SW 1271 (cell line): ENCODE data around the gene NDUFV2.
"Not testable (repeated sequence)": the region's sequence is repeated elsewhere in the genome, so short reads cannot be mapped to it uniquely, and the experiment has no call there.

Source experiments
- DNase-seq, 2 experiments: peaks; one replicate each; lab custom pipeline; 2025; lab: John Stamatoyannopoulos, UW

Gene NDUFV2

GRCh38 chr18:9091066-9091476, 11.4 kb upstream of the NDUFV2 start:
- DNase-seq, result no peak

GRCh38 chr18:9092665-9093064, 9.8 kb upstream of the NDUFV2 start:
- no peak for DNase-seq

GRCh38 chr18:9093109-9093508, 9.4 kb upstream of the NDUFV2 start:
- DNase-seq, result not testable (repeated sequence)

- no peak for DNase-seq
Observed at GRCh38 chr18:9094307-9095226, 7.9 kb upstream of the NDUFV2 start.

- no peak for DNase-seq
Observed at GRCh38 chr18:9095297-9096006, 7.0 kb upstream of the NDUFV2 start.

GRCh38 chr18:9096007-9096371, 6.5 kb upstream of the NDUFV2 start:
- no peak for DNase-seq

- no peak for DNase-seq
Observed at GRCh38 chr18:9096685-9097084, 5.8 kb upstream of the NDUFV2 start.

- DNase-seq, result no peak
Observed at GRCh38 chr18:9097349-9097748, 5.2 kb upstream of the NDUFV2 start.

GRCh38 chr18:9100796-9101195, 1.7 kb upstream of the NDUFV2 start:
- no peak for DNase-seq

GRCh38 chr18:9101730-9102507, 580 bp upstream of the NDUFV2 start:
- DNase-seq, result peak in 1 of 2 experiments; percentile 71

- DNase-seq, result peak in 1 of 2 experiments; percentile 27
Observed at GRCh38 chr18:9103376-9103873, 926 bp downstream of the NDUFV2 start.

GRCh38 chr18:9104244-9104901, 1.9 kb downstream of the NDUFV2 start:
- DNase-seq, result no peak

GRCh38 chr18:9105420-9105819, 2.9 kb downstream of the NDUFV2 start:
- DNase-seq, result no peak

GRCh38 chr18:9106094-9106493, 3.6 kb downstream of the NDUFV2 start:
- DNase-seq, result no peak

GRCh38 chr18:9106800-9107584, 4.5 kb downstream of the NDUFV2 start:
- DNase-seq, result no peak

GRCh38 chr18:9108911-9109310, 6.4 kb downstream of the NDUFV2 start:
- no peak for DNase-seq

- no peak for DNase-seq
Observed at GRCh38 chr18:9109523-9109922, 7.0 kb downstream of the NDUFV2 start.

GRCh38 chr18:9113468-9114149, 11.1 kb downstream of the NDUFV2 start:
- DNase-seq, result no peak

GRCh38 chr18:9115984-9116383, 13.5 kb downstream of the NDUFV2 start:
- no peak for DNase-seq
